Peyer's patch (tissue), 4 donors: Measurements from ENCODE around the gene GPD2. TPM values are rescaled to one million over a fixed set of nuclear protein-coding genes. Genes with fewer than 3 reads are reported as not detected.

Experiments used
- DNase-seq, 3 donors: peaks; one replicate each; pipeline ENCODE4 v3.0.0-alpha.2; 2017 to 2019
- H3K27ac ChIP-seq, 4 donors: fragments of 200-600 bp; sonication (generic); one replicate each; pipeline ENCODE4 v1.5.1; 2016 to 2019
- H3K27me3 ChIP-seq, 2 donors: fragments of 200-600 bp; sonication (generic); one replicate each; pipeline ENCODE4 v1.5.1; 2019
- H3K36me3 ChIP-seq, 3 donors: fragments of 200-600 bp; sonication (generic); one replicate each; pipeline ENCODE4 v1.5.1; 2016 to 2019
- H3K4me1 ChIP-seq, 4 donors: fragments of 200-600 bp; sonication (generic); one replicate each; pipeline ENCODE4 v1.5.1; 2016 to 2019
- H3K4me3 ChIP-seq, 4 donors: fragments of 200-600 bp; sonication (generic); 1 replicate in 3 of 4; 2 replicates in 1 of 4; pipeline ENCODE4 v1.5.1; 2016 to 2019; ENCODE audit warnings: mild to moderate bottlenecking in 1 of 4
- H3K9me3 ChIP-seq, 4 donors: fragments of 200-600 bp; sonication (generic); one replicate each; pipeline ENCODE4 v1.5.1; 2016 to 2019; ENCODE audit warnings: mild to moderate bottlenecking in 1 of 4
- CTCF ChIP-seq, 6 experiments: fragments of 450-650 bp in 4 of 6; fragments of 200-600 bp in 2 of 6; sonication (generic) in 1 of 6; IDR thresholded peaks; one replicate each; pipeline ENCODE4 v1.5.1; 2017 to 2019; ENCODE audit warnings: antibody characterized with exemption in 6 of 6, mild to moderate bottlenecking in 3 of 6, moderate library complexity in 1 of 6
- POLR2A ChIP-seq, 2 donors: fragments of 450-650 bp; IDR thresholded peaks; one replicate each; pipeline ENCODE4 v1.5.1; 2017; ENCODE audit warnings: antibody characterized with exemption in 2 of 2, mild to moderate bottlenecking in 2 of 2, moderate library complexity in 2 of 2
- total RNA-seq, 4 donors: library from RNA; depleted of rRNA; stranded (reverse); fragments of >200 nt; gene quantifications; one replicate each; pipeline ENCODE4 v1.1.0, GENCODE V29; 2016

GPD2 gene
- total RNA-seq, 4 donors from 2014 or later = 50.3 to 125 (median 83.4) TPM

GRCh38 chr2:156625360-156626170 lies 189.4 kb downstream of the GPD2 start:
- H3K9me3 ChIP-seq = no peaks in the 10 kb centered on the region
- no peaks in the 10 kb centered on the region for H3K4me1 ChIP-seq
- H3K27ac ChIP-seq = no peak overlapping the region
- H3K27me3 ChIP-seq = no peaks in the 10 kb centered on the region
- H3K4me3 ChIP-seq = no peak overlapping the region
- no peak for TF ChIP-seq CTCF (IDR thresholded peaks at IDR 0.05)
- no peak for TF ChIP-seq POLR2A (IDR thresholded peaks at IDR 0.05)
- DNase-seq = no peak
- no peaks in the 10 kb centered on the region for H3K36me3 ChIP-seq

GRCh38 chr2:156626931-156627330 lies 190.8 kb downstream of the GPD2 start:
- TF ChIP-seq CTCF (IDR thresholded peaks at IDR 0.05) (no peak), POLR2A (IDR thresholded peaks at IDR 0.05) (no peak)
- Histone ChIP-seq H3K36me3 (no peaks in the 10 kb centered on the region), H3K27me3 (no peaks in the 10 kb centered on the region), H3K27ac (no peak overlapping the region), H3K4me3 (no peak overlapping the region), H3K4me1 (no peaks in the 10 kb centered on the region), H3K9me3 (no peaks in the 10 kb centered on the region)
- no peak for DNase-seq

GRCh38 chr2:156630579-156631337 lies 194.6 kb downstream of the GPD2 start:
- H3K27ac ChIP-seq = no peak overlapping the region
- H3K9me3 ChIP-seq = no peaks in the 10 kb centered on the region
- H3K36me3 ChIP-seq = no peaks in the 10 kb centered on the region
- no peaks in the 10 kb centered on the region for H3K4me1 ChIP-seq
- DNase-seq = no peak
- no peak overlapping the region for H3K4me3 ChIP-seq
- TF ChIP-seq POLR2A (IDR thresholded peaks at IDR 0.05) (no peak), CTCF (IDR thresholded peaks at IDR 0.05) (no peak)
- no peaks in the 10 kb centered on the region for H3K27me3 ChIP-seq

- no peak overlapping the region for H3K4me3 ChIP-seq
- H3K27me3 ChIP-seq = no peaks in the 10 kb centered on the region
- no peaks in the 10 kb centered on the region for H3K36me3 ChIP-seq
- TF ChIP-seq POLR2A (IDR thresholded peaks at IDR 0.05) (no peak), CTCF (IDR thresholded peaks at IDR 0.05) (no peak)
- DNase-seq = no peak
- no peaks in the 10 kb centered on the region for H3K9me3 ChIP-seq
- no peak overlapping the region for H3K27ac ChIP-seq
- H3K4me1 ChIP-seq = no peaks in the 10 kb centered on the region
Measured at GRCh38 chr2:156635646-156636045, 199.5 kb downstream of the GPD2 start.

Other genes with a start within 250 kb of the GPD2 start
- 1 to 10 TPM; 1.9 to 5.0 (median 2.5) TPM for gene NR4A2, start 103.7 kb upstream of the GPD2 start, total RNA-seq